GM08714 (cell line): Measurements from ENCODE around the gene NOS2.

ENCODE experiments used
- H3K4me3 ChIP-seq: fragments of 200-500 bp; sonication (Bioruptor generic); 2 replicates; pipeline ENCODE4 v1.5.1; 2014; ENCODE audit warnings: mild to moderate bottlenecking, low read length, inconsistent platforms
- ZNF274 ChIP-seq: IDR thresholded peaks from 2 replicates; pipeline ENCODE4 v1.6.1; 2012; ENCODE audit warnings: mild to moderate bottlenecking, low read depth, low read length

Gene NOS2

DNA sequence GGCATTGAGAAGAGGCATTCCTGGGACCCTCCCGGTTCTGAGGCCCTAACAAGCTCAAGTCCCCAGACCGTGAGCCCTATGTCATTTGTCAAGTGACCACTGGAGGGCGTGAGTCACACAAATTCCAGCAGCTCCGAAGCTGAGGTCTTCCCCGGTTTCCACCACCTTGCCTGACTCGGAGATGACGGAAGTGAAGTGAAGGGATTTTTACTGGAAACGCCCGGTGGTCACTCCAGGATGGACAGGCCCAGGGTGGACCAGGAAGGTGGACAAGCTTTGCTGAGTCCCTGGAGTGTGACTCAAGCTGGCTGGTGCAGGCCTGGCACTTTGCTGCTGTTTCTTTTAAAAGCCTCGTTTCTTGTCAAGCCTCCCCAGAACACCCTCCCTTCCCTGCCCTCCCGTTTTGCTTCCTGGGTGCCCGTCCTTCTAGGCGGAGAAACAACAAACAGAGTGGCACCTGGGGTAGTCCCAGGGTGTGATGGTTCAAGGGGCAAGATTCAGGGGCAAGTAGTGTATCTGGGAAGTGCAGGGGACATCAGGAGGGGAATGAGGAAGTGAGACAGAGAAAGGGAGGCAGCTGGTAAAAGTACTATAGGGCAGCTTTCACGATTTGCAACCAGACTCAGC lies 5.3 kb upstream of the NOS2 start:
- TF ChIP-seq ZNF274 = no peak
- peak overlapping the region; percentile 2; the same call in 1 of the 2 replicates for H3K4me3 ChIP-seq

DNA sequence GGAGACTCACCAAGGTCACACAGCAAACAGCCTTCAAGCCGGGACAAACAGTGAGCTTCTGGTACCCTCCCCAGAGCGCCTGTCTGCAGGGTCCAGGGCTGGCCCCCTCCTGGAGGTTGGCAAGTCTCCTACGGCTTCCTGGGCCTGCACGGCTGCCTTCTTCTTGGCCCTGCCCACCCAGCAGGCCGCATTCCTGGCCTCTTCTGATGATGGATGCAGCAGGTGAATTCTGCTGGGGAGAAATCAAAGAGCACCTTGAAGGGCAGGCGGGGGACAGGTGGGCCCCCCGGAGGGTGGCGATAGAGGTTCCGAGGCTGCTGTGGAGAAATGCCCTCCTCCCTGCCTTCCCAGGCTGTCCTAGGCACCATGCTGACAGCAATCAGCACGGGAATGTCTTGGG lies 3.8 kb upstream of the NOS2 start:
- H3K4me3 ChIP-seq = no peak overlapping the region
- TF ChIP-seq ZNF274 = no peak

DNA sequence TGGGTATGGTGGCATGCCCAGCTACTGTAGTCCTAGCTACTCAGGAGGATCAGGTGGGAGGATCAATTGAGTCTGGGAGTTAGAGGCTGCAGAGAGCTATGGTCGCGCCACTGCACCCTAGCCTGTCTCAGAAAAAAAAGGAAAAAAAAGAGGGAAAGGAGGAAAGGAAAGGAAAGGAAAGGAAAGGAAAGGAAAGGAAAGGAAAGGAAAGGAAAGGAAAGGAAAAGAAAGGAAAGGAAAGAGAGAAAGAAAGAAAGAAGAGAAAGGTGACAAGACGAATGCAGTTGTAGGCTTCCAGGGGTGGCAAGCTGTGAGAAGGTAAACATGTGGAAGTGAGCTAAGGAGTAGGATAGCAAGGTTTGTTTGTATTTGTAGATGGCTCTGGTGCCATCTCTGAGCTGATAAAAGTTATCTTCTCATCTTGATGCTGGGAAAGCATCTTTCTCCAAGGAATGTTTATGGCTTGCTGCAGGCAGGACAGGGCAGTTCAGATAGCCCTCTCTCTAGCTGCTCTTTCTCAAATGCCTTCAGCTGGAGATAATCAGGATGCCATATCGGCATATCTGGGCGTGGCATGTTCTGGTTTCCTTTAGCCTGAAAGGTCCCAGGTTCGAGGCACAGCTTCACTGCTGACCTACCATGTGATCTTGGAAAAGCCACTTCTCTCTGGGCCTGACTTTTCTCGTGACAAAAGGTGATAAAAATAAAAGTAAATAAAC lies 2.8 kb upstream of the NOS2 start:
- H3K4me3 ChIP-seq = no peak overlapping the region
- no peak for TF ChIP-seq ZNF274

DNA sequence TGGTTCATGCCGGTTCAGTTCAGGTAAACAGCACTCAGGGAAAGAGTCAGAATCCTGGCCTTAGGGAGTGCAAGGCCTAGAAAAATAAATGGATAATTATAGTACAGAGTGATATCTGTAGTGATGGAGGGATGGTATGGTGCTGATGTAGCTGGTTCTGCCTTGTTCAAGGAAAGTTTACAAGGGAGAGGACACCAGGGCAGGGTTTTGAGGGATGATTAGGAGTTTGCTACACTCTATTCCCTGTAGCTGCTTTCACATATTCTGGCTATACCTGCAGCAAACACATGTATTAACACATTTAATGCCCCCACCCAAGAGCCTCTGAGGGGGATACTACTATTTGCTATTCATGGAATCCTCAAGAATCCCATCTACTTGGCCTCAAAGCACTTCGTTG lies 1.7 kb upstream of the NOS2 start:
- no peak overlapping the region for H3K4me3 ChIP-seq
- no peak for TF ChIP-seq ZNF274

DNA sequence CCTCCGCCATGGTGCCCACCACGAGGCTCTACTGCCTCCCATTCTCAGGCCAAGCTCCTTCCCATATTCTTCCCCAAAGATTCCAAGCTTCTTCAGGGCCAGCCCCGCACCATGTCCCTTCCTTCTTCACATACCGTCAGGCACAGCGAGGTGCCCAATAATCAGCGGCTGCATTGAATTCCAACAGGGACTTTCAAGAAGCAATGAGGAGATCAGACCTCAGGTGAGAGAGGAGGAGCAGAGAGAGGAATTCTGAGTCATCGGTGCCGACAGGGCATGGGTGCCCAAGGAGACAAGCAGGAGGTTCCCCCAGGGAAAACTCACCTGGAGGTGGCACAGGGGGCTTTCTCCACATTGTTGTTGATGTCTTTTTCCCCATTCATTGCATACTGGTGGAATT lies 2.0 kb downstream of the NOS2 start:
- no peak overlapping the region for H3K4me3 ChIP-seq
- no peak for TF ChIP-seq ZNF274

DNA sequence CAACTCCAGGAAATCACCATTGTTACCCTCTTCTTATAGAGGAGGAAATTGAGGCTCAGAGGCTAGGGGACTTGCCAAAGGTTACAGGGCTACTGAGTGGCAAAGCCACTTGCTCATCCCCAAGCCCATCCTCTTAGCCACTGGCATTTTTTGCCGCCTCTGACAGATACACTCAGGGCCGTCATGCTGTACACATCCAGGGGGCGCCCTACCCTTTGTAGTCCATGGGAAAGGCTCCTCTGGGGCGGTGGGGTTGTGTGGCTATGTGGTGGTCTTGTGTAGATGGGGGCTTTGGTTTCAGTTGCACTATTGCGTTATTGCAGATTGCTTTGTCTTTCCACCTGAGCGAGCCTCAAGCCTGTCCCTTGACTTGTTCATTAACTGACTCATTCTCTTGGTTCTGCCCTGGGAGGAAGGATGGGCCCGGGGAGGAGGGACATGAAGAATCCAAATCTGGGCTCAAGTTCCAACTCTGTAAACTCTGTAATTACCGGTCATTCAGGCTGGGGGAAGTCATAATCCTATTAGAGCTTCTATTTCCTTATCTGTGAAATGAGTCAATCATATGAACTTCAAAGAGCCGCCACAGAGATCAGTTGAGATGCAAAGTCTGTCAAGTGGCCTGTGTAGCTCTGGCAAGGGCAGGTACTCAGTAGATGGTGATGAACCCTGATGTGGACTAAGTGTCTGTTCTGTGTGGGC lies 2.8 kb downstream of the NOS2 start:
- no peak for TF ChIP-seq ZNF274
- no peak overlapping the region for H3K4me3 ChIP-seq

DNA sequence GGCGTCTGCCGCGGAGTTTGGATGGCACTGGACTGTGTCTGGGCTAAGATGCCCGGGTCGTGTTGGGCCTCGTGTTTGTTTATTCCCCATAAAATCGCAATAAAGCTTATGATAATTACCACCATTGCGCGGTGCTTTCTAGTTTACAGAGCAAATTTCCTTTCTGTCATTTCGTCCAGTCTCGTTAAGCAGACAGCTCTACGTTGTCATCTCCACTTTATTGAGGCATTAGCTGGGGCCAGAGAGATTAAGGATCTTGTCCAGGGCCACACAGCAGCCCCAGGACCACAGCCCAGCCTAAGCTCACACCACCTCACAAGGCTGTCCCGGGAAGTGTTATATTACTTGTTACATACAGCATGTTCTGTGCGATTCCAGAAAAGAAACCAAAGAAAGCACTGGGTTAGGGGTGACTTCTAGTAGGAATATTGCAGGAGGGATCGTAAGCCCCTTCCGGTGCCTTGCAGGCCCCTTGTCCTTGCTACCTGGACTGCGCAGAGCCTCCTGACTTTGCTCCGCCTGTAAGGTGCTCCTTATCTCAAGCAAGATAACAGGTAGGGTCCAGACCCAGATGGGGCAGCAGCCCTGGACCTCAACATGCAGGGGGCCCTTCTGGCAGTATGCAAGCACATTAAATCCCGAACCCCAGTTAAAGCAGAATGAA lies 6.3 kb downstream of the NOS2 start:
- H3K4me3 ChIP-seq = no peak overlapping the region
- TF ChIP-seq ZNF274 = no peak

DNA sequence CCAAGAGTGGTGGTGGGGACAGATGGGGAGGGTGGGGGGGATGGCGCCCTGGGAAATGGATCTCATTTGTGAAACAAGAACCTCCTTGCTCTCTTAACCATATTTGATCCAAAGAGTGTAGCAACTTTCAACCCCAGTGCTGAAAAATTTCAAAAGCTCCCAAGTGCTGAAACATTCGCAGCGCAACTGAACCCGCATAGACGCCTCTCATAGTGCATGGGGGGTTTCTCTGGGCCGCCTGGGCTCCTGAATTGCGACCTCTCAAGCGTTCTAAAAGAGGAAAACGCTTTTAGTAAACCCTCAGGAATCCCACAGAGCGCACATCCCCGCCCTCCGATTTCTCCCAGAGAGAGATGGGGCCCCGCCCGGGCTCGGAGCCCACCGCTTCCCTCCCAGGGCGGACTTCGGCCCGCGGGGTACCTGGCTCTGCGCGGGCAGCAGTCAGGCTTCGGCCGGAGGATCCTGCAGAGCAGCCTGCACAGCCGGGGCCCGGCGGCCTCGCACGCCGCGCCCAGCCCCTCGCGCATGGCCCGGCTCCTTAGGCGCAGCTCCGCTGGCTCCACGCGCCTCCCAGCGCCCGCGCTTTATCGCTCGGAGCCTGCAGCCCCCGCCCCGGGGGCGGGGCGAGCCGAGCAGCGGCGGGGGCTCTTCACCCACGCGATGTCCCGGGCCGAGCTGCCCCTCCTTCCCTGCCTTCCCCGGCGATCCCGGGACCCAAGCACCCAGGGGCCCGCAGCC lies 7.0 kb downstream of the NOS2 start:
- H3K4me3 ChIP-seq = no peak overlapping the region
- TF ChIP-seq ZNF274 = no peak

DNA sequence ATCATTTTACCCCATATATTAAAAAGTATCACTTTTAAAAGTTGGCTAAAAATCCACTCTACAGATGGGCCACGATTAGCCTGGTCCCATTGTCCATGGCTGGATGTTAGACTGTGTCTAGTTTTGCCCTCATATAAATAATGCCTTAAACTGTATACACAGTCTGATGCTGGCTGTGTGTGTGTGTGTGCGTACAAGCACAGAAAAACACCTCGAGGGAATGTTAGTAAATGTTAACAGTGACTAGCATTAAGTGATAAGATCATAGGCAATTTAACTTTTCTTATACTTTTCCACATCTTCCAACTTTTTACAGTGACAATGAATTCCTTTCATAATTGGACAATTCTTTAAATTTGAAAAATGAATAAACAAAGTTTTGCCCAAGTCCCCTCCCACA lies 8.2 kb downstream of the NOS2 start:
- no peak for TF ChIP-seq ZNF274
- no peak overlapping the region for H3K4me3 ChIP-seq

DNA sequence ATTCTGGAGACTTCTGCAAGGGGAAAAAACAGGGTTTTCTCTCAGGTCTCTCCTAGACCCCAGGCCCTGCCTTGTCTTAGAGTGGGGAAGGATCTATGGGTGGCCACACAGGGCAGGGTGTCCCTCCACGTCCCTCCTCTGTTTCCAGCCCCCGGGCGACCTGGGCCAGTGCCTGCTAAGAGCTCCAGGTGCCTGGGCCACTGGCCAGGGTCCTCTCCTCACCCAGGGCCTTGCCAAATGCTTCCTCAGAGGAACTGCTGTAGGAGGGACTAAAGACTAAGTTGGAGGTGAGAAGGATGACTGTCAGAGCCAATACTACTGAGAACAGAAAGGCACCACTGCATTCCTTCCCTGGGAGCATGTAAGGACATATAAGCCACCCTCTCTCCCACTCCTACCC lies 11.4 kb downstream of the NOS2 start:
- no peak overlapping the region for H3K4me3 ChIP-seq
- no peak for TF ChIP-seq ZNF274

- no peak for TF ChIP-seq ZNF274
- no peak overlapping the region for H3K4me3 ChIP-seq
Measured at GRCh38 chr17:27783440-27784350, 16.6 kb downstream of the NOS2 start.

DNA sequence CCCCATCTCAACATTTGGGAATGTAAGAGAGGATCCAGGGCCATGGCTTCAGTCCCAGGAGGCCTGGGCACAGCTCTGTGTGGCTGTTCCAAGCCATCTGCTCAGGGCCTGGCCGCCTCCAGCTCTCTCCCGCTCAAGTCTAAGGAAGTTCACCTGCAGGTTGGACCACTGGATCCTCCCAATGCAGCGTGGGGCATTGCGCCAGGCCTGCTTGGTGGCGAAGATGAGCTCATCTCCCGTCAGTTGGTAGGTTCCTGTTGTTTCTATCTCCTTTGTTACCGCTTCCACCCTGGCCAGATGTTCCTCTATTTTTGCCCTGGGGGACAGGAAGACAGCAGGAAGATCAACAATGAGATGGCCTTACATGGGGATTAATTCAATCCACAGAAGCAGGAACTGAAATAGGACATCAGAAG lies 17.5 kb downstream of the NOS2 start:
- no peak overlapping the region for H3K4me3 ChIP-seq

GRCh38 chr17:27780828-27781404 lies 19.4 kb downstream of the NOS2 start:
- TF ChIP-seq ZNF274 = no peak
- H3K4me3 ChIP-seq = no peak overlapping the region

More for the DNA sequence above, 17.5 kb downstream of the NOS2 start:
- no peak for TF ChIP-seq ZNF274
